GM13977 (cell line): ENCODE results near the gene ARAP3.

Source experiments
- DNase-seq: peaks from one replicate; pipeline ENCODE4 v3.0.0; 2012; ENCODE audit warnings: low spot score
- CTCF ChIP-seq: IDR thresholded peaks from 2 replicates; pipeline ENCODE4 v1.5.1; 2012; ENCODE audit warnings: mild to moderate bottlenecking, control low read depth; ENCODE audit not compliant: insufficient read depth; ENCODE audit errors: extremely low read depth, missing control alignments
- in situ Hi-C: fragments of 300-500 bp; cut with MboI; formaldehyde crosslinking; loops from one replicate; pipeline ENCODE4 v1.12.0; 2022; ENCODE audit warnings: low sequenced_read_pairs, low pct_unique_long_range_greater_than_20kb, mixed read lengths, inconsistent platforms; ENCODE audit not compliant: unreplicated experiment

The ARAP3 gene

GRCh38 chr5:141674747-141675146, 7.3 kb downstream of the ARAP3 start:
- no peak for TF ChIP-seq CTCF
- in situ Hi-C loops, result loop anchor here (10.0 to 25.0 kb wide), 2 partner anchors 288 to 460 kb away; partner anchors contain the start of genes PCDH12 and RNF14
- DNase-seq, result no peak

GRCh38 chr5:141672841-141673813, 8.9 kb downstream of the ARAP3 start:
- no peak for DNase-seq
- TF ChIP-seq CTCF, result no peak
- in situ Hi-C loops, result loop anchor here (10.0 kb wide), 1 partner anchor 462 kb away; no protein-coding TSS in a partner anchor

DNA sequence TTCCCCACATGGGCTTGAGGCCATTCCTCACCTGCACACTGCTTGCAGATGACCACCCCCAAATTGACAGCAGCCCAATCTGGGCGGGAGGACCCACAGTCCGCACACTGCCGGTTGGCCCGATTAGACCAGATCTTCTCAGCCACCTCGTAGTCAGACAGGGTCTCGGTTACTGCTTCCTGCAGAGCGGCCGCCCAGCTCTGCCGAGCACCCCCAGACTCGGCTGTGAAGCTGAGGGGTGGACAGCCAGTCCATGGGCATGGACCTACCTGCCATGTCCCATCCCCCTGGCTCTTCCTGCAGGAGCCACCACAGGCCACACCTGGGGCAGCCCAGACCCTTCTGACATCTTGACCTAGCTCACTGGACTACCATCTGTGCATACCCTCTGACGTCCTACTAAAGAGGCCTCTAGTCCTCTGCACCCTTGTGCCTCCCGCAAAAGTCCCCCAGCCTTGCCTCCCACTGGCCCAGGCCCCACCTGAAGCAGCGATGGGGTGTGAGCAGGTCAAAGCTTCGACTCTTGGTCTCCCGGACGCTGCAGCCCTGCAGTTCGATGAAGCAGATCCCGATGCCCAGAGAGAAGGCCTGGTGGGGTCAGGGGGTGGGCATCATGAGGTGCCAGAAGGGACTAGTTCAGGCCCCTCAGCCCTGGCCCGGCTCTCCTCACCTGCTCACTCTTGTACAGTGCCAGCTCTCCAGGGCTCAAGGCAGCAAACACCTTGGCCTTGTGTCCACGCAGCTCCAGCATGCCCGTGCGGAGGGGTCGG, 9.8 kb downstream of the ARAP3 start:
- in situ Hi-C loops, result loop anchor here (10.0 kb wide), 1 partner anchor 463 kb away; no protein-coding TSS in a partner anchor
- no peak for TF ChIP-seq CTCF
- DNase-seq, result no peak

DNA sequence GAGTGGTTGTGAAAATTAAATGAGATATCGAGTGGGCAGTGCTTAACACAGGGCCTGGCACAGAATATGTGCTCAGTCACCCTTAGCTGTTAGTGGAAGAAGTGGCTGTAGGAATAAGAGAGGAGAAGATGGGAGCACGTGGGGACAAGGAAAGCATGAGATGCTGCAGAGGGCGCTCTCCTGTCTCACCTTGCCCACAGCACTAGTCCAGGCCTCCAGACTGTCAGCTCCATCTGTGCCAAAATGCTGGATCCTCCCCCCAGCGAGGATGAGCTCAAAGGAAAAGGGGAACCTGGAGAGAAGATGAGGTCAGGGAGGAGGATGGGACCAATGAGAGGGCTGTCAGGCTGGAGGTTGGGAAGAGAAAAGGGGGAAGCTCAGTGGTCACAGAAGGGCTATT, 12.5 kb downstream of the ARAP3 start:
- no peak for DNase-seq
- peak; percentile 1 for TF ChIP-seq CTCF
- in situ Hi-C loops, result no loop called here

- TF ChIP-seq CTCF, result no peak
- DNase-seq, result no peak
- in situ Hi-C loops, result no loop called here
These were observed 13.3 kb downstream of the ARAP3 start for GRCh38 chr5:141668601-141669265.
